Measurements from ENCODE around the gene CEP78.
"Not testable (repeated sequence)": the region's sequence is repeated elsewhere in the genome, so short reads cannot be mapped to it uniquely, and the experiment has no call there.

The CEP78 gene

DNA sequence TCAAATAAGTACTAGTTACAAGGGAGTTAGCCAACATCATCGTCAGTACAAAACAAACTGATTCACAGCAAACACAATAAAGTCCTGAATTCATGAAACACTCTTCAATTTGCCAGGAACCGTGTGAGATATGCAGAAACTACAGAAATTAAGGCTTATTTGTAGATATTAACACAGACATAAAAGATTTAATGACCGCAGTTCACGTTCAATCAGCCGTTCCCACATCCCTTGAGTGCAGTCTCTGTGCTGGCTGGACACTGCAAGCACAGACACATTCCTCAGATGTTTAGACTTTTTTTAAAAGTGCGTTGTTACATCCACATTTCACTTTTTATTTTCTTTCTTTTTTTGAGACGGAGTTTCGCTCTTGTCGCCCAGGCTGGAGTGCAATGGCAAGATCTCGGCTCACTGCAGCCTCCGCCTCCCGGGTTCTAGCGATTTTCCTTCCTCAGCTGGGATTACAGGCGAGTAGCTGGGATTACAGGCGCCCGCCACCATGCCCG is 566 bp upstream of the CEP78 start:
- in situ Hi-C loops (cut with MboI; ENCODE audit: low sequenced_read_pairs) = no loop called here

DNA sequence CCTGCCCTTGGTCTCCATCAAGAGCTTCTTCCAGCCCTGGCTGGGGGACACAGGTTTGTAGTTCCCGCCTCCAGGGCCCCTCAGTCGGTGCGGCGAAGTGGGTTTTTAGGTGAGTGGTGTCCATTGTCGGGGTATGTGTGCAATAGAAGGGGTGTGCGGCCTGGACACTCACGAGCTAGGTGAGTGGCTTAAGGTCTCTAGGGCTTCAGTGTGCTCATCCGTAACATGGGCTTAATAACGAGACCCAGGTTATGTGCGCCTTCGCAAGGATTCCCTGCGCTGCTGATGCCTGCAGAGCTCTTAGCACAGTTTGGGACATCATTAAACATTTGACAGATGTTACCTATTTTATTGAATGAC is 656 bp downstream of the CEP78 start:
- in situ Hi-C loops (cut with MboI; ENCODE audit: low sequenced_read_pairs) = no loop called here

DNA sequence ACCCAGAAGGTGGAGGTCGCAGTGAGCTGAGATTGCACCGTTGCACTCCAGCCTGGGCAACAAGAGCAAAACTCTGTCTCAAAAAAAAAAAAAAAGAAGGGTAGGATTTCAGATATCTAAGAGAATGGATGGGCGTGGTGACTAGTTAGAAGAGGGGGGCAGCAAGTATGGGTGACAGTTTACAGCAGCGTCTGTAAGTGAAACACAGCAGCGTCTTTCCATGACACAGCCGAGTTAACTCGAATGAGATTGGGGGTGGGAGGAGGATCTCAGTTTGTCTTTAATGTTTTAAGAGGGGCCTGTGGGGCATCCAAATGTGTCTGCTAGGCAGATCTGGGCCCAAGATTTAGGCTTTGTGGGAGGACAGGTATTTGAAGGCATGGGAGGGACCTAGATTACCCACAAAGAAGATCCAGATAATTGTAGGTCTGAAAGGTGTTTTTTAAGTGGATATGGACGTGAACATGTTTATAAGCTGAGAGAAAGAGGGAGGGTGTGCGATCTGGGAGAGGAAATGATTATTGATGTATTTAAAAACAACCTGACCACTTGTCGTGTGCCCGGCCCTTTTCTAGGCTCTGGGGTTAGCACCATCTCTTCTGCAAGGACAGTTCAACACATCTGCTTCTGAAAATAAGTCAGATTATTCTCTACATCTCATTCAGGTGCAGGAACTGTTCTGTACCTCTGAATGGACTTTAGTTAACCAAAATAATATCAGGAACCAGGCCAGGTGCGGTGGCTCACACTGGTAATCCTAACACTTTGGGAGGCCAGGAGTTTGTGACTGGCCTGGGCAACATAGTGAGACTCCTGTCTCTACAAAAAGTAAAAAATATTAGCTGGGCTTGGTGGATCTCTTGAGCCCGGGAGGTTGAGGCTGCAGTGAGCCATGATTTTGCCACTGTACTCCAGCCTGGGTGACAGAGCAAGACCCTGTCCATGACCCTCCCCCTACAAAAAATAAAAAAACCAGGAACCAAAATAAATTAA is 2.5 kb downstream of the CEP78 start:
- in situ Hi-C loops (cut with MboI; ENCODE audit: low sequenced_read_pairs) = no loop called here

DNA sequence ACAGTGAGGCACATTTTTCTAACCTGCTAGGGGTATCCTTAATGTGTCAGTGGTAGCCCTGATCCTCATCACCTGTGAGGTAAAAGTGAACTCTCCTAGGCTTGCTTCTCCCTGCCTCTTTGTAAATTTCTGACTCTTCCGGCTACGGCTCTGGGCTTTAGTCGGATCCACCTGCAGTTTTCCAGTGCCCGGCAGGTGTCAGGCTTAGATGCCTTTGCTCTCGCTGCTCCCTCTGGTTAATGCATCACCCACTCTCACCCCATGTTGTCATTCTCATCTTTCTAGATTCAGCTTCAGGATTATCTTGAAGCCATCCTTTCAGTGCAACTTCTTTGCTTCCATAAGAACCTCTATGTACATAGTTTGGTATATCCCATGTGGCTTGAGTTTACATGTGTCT is 3.6 kb downstream of the CEP78 start:
- in situ Hi-C loops (cut with MboI; ENCODE audit: low sequenced_read_pairs) = no loop called here

DNA sequence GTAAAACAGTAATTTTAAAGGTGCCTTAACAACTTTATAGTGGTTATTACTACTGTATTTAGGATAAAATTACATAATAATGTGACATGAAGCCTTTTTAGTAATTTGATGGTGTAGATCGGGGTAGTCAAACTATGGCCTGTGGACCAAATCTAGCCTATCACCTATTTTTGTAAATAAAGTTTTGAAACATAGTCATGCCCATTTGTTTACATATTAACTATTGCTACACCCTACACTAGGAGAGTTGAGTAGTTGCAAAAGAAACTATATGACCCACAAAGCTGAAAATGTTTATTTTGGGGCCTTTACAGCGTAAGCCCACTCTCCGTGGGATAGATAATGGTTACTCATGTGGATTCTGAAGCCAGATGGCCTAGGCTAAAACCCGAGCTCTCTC is 6.2 kb downstream of the CEP78 start:
- in situ Hi-C loops (cut with MboI; ENCODE audit: low sequenced_read_pairs) = no loop called here

DNA sequence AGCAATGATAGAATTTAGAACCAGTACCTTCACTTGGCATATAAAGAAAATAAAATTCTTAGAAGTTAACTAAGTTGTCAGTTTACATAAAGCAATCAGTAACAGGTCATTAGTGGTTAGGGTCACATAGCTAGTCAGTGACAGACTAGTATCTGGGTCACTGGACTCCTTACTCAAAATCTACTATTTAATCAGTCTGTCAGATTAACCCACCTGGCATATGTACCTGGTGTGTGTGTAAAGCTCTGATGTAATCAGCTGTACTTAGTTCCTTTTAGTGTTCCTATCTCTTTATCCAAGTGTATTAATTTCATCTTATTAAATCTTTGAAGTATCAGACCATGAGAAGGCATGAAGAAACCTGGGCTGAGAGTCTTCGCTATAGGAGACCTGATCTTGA is 7.3 kb downstream of the CEP78 start:
- in situ Hi-C loops (cut with MboI; ENCODE audit: low sequenced_read_pairs) = no loop called here

DNA sequence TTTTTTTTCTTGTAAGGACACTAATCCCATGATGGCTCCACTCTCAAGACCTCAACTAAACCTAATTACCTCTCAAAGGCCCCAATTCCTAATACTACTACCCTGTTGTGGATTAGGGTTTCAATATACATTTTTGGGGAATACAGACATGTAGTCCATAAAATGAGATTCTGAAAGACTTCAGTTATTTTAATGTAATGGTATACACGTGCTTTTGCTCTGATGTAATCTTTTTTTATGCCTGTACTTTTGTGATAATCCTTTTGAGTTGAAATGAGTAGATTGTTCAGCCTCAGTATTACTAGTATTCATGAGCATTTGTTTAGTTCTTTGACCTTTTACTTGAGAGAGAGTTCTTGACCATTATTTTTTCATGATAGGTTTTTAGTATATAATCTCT is 9.5 kb downstream of the CEP78 start:
- in situ Hi-C loops (cut with MboI; ENCODE audit: low sequenced_read_pairs) = no loop called here

DNA sequence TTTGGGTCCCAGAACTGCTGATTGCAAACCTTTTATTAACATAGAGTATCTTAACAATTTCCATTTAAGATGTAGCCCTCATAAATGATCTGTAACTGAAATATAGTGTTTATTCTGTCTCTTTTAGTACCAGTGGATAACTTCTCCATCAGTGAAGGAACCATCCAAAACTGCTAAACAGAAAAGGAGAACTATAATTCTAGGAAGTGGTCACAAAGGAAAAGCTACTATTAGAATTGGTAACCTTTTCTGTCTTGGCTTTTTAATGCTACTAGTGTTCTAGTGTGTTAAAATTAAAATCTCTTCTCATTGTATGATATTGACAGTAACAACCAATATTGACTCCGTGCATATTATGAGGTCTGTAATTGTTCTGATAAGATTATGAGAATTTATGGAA is 12.8 kb downstream of the CEP78 start:
- in situ Hi-C loops (cut with MboI; ENCODE audit: low sequenced_read_pairs) = no loop called here

DNA sequence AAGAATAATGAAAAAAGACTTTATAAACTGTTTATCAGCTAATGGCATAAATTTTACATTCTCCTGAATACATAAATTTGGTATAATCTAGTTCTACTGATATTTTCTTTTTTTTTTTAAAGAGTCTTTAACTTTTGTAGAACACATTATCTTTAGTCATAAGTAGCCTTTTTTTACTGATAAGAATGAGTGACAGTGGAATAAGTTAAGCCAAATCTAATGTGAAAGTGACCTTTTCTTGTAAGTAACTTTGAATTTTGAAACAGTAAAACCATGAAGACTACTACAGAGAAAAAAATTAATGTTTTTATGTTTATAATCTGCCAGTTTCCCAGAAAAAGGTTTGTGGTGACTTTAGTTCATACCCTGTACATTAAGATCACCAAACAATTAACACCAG is 13.7 kb downstream of the CEP78 start:
- in situ Hi-C loops (cut with MboI; ENCODE audit: low sequenced_read_pairs) = no loop called here

DNA sequence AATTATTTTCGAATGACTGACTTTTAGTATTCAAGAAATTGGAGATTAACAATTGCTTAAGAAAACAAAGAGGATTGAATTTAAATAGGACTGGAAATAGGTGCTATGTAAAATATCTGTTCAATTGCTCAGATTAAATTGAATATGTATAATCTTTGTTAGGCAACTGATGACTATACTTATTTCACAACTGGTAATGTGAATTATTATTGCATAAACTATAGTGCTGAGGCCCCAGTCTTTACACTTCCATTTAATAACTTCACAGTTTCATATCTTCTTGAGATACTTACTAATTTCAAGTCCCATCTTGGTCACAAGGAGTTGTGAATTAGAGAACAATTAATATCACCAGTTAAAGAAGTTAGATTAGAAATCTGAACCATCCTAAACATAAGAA is 16.7 kb downstream of the CEP78 start:
- in situ Hi-C loops (cut with MboI; ENCODE audit: low sequenced_read_pairs) = no loop called here

DNA sequence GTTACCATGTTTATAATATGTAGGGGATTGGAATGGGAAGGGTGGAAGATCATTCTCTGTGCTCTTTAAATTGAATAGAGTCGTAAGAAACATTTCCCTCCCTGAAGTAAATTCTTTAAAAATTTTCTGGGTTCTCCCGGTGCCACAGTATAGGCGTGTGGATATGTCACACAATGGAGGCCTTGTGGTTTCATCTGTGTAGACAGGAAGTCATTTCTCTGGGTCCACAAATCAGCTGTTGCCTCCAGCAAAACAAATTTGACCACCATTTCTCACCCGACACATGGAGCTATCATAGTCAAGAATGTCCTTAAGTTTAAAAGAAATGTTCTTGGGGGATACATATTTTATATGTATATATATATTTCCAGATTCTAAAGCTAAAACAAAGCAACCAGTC is 17.4 kb downstream of the CEP78 start:
- in situ Hi-C loops (cut with MboI; ENCODE audit: low sequenced_read_pairs) = no loop called here

DNA sequence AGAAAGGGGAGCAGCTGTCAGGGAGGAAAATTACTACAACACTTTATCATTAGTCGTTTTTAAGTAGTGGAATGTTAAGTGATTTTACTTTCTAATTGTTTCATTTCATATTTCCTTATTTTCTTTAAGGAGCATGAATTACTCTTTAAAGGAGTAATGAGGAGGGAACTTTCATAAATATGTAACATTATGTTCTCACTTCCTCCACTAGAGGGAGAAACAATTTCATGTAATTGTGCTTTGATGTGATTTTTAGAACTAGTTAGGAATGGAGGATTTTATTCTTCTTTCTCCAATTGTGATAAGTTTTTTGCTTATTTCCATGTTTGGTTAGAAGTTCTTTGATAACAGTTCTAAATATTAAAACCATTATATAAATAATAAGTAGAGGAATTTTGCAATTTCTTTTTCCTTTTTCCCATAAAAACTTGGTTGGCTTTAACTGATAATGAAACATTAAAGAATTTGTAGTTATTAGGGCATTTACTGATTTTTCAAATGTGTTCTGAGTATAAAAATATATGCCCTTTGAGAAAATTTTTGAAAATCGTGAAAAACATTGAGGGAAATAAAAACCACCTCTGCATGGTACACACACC is 25.6 kb downstream of the CEP78 start:
- in situ Hi-C loops (cut with MboI; ENCODE audit: low sequenced_read_pairs) = no loop called here

DNA sequence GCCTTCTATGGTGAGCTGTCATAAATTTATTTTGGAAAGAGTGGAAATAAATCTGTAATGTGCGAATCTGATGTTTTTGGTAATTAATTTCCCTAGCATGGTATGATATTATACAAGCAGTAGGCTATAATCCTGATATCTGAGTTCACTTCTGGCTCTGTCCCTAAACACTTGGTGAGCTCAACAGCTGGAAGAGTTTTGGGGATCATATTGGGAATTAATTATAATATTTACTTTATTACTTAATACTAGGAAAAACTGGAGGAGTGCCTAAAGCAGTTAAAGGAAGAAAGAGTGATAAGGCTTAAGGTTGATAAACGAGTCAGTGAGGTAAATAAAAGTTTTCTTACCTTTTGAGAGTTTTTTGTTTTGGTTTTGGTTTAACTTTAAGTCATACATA is 26.8 kb downstream of the CEP78 start:
- in situ Hi-C loops (cut with MboI; ENCODE audit: low sequenced_read_pairs) = no loop called here

DNA sequence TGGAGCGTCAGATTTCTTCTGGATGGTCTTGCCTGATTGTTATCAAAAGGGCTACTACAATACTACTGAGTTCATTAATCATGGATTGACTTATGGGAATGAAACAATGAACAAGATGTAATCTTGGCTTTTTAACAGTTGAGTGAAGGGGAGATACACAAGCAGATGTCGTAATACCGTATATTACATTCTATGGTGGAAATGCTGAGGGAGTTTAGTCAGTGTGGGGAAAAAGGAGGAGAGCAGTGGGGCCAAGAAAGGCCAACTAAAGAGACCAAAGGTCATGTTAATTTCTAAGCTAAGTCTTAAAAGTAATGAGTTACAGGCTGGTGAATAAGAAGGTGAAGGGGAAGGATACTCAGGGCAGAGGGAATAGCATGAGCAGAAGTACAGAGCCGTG is 32.0 kb downstream of the CEP78 start:
- in situ Hi-C loops (cut with MboI; ENCODE audit: low sequenced_read_pairs) = no loop called here

DNA sequence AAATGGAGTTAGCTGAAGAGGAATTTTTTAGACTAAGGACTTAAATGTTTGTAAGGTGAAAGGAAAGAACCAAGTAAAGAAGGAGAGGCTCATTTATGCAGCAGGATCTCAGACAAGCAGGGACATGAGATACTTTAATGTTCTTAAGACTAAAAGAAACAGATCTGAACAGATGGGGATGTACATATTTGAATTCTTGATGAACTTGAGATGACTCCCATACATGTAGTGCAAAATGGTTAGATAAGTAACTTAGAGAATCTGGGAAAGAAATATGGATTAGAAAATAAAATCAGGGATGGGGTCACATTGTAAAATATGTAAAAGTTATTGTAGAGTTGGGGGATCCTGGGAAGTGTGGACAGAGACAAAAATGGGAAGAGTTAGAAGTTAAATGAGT is 33.9 kb downstream of the CEP78 start:
- in situ Hi-C loops (cut with MboI; ENCODE audit: low sequenced_read_pairs) = no loop called here

DNA sequence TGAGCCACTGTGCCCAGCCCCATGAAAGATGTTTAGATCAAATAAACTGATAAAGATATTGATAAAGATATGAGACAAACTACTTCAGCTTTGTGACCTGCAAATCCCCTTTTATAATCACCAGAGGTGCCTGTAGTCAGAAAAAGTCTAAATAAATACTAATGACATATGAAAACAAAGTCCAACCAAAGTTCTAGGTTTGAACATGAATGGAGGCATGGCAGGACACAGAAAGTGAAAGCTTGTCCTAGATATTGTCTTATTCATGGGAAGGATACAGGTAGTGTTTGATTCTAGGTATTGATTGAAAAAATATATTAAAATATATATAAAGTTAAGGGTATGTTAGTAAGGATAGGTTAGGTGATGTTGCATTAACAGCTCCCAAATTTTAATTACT is 36.4 kb downstream of the CEP78 start:
- in situ Hi-C loops (cut with MboI; ENCODE audit: low sequenced_read_pairs) = no loop called here

DNA sequence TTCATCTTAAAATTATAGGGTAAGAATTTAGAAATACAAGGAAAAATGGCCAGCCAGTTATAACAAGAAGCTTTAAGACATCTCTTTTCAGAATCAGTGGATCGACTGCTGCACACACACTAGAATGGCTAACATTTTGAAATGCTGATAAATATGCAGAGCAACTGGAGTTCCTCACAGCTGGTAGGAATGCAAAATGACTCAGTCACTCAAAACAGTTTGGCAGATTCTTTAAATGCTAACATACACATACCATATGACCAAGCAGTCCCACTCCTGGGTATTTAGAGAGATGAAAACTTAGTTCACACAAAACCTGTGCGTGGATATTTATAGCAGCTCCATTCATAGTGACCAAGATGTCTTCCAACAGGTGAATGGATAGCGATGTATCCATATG is 37.9 kb downstream of the CEP78 start:
- in situ Hi-C loops (cut with MboI; ENCODE audit: low sequenced_read_pairs) = no loop called here

DNA sequence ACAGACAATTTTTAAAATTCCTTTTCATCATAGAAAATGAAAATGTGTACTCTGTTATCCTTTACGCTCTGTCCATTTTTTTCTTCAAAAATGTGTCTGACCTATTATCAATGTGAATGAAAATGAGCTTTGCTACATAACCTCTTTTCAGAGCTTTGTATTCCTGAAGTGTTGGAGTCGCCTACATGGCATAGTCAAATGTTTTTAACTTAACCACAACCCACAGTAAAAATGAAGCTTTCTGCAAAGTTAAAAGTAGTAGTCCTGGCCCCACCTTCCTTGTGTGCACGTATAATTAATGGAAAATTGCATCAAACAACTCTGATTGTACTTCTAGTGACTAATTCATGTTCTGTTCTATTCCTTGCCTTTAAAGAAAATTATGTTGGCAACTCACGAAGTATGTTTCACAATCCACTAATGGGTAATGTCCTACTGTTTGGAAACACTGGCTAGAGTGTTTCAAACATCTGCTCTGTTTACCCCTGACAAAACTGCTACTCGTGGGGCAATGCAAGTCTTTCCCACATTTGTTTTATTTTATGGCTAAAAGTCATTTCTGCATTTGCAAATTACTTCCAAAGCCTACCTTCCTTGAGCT is 42.4 kb downstream of the CEP78 start:
- in situ Hi-C loops (cut with MboI; ENCODE audit: low sequenced_read_pairs) = no loop called here

DNA sequence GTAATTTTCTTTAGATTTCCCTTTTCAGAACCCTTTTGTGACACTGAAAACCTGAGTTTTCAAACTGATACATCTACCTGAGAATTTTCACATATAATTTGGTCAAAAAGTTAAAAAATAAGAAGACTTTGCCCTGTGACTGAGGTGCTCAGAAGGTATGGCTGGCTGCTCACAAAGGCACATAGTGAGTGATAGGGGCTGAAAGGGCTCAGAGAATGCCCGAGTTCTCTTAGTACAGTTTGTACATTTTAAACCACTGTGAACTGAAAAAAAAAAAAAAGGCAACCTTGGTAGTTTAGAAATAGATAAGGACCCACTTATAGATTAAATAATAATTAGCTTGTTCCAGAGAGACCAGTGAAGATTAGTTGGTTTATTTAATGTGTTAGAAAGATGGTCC is 42.9 kb downstream of the CEP78 start:
- in situ Hi-C loops (cut with MboI; ENCODE audit: low sequenced_read_pairs) = no loop called here

DNA sequence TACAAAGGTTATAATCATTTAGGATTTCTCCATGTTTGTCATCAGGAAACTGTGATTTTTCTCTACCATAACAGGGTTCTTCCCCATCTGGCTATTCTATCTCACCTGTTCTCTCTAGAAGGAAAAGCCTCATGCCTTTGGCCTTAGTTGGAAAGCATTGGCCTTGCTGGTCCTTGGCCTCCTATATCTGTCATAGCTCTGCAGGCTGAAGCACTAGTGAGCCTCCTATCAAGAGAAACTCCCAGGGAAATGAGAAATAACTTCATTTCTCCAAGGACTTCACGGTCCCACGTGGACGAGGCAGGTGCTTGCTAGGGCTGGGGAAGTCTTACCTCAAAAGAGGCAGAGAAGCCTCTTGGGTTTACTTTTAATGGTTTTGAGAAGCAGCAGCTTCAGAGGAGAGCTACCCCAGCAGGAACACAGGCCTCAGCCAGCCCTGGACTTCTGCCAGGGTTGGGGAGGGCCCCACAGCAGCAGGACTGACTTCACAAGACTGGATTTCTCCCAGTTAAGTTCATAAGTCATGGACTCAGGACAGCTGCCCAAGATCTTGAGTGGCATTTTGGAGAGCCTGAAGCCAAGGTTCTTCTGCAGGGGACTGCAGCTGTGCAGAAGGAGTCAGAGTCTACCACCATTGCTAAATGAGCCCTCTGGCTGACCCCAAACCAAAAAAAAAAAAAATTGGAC is 45.2 kb downstream of the CEP78 start:
- in situ Hi-C loops (cut with MboI; ENCODE audit: low sequenced_read_pairs) = no loop called here

DNA sequence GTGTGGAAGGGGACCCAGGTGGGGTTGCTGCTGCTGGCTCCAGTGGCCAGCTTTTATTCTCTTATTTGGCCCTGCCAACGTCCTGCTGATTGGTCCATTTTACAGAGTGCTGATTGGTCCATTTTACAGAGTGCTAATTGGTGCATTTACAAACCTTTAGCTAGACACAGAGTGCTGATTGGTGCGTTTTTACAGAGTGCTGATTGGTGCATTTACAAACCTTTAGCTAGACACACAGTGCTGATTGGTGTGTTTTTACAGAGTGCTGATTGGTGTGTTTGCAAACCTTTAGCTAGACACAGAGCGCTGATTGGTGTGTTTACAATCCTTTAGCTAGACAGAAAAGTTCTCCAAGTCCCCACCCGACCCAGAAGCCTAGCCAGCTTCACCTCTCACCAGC is 48.3 kb downstream of the CEP78 start:
- in situ Hi-C loops (cut with MboI; ENCODE audit: low sequenced_read_pairs) = not testable (repeated sequence)
